Keratinocyte (primary cell): ENCODE results near the gene EYA4. TPM values are rescaled to one million over a fixed set of nuclear protein-coding genes. Genes with fewer than 3 reads are reported as not detected.

ENCODE experiments used
- DNase-seq: peaks from one replicate; pipeline ENCODE4 v3.0.0-alpha.2; 2011; ENCODE audit warnings: low read depth, missing footprints, low spot score
- FAIRE-seq: peaks from 2 replicates; lab custom pipeline; 2011; peaks lifted over from hg19 to GRCh38; lab: Jason Lieb, UNC
- H2AFZ ChIP-seq: 2 replicates; pipeline ENCODE4 v1.6.0; 2012; ENCODE audit warnings: low read length, control low read depth, inconsistent platforms; ENCODE audit not compliant: control insufficient read depth
- H3K27ac ChIP-seq: 2 replicates; pipeline ENCODE4 v1.5.1; 2011; ENCODE audit warnings: low read length; ENCODE audit not compliant: control insufficient read depth, insufficient read depth
- H3K27me3 ChIP-seq: 3 replicates; pipeline ENCODE4 v1.6.0; 2011; ENCODE audit warnings: low read length; ENCODE audit not compliant: control insufficient read depth, insufficient read depth; ENCODE audit errors: extremely low read depth
- H3K36me3 ChIP-seq, 2 experiments: 2 replicates in 1 of 2; 3 replicates in 1 of 2; pipeline ENCODE4 v1.5.1; 2011; ENCODE audit warnings: low read length in 2 of 2, mild to moderate bottlenecking in 1 of 2; ENCODE audit not compliant: control insufficient read depth in 2 of 2, insufficient read depth in 2 of 2; ENCODE audit errors: extremely low read depth in 1 of 2
- H3K4me1 ChIP-seq: 3 replicates; pipeline ENCODE4 v1.5.1; 2011; ENCODE audit warnings: low read length; ENCODE audit not compliant: control insufficient read depth, insufficient read depth; ENCODE audit errors: extremely low read depth
- H3K4me2 ChIP-seq: 3 replicates; pipeline ENCODE4 v1.6.0; 2011; ENCODE audit warnings: low read depth, low read length; ENCODE audit not compliant: control insufficient read depth, insufficient read depth; ENCODE audit errors: extremely low read depth
- H3K4me3 ChIP-seq, 3 experiments: fragments of 200-600 bp in 1 of 3; sonication (generic) in 1 of 3; 2 replicates in 2 of 3; 3 replicates in 1 of 3; pipeline ENCODE4 v1.5.1; 2011 to 2016; ENCODE audit warnings: low read length in 3 of 3, mild to moderate bottlenecking in 3 of 3, control low read depth in 2 of 3, inconsistent platforms in 1 of 3, low read depth in 1 of 3, mixed read lengths in 1 of 3, mixed run types in 1 of 3, moderate library complexity in 1 of 3; ENCODE audit not compliant: control insufficient read depth in 2 of 3, insufficient read depth in 2 of 3; ENCODE audit errors: extremely low read depth in 1 of 3
- H3K79me2 ChIP-seq: 2 replicates; pipeline ENCODE4 v1.6.0; 2012; ENCODE audit warnings: low read length; ENCODE audit not compliant: control insufficient read depth, insufficient read depth
- H3K9ac ChIP-seq: 3 replicates; pipeline ENCODE4 v1.6.0; 2011; ENCODE audit warnings: low read length; ENCODE audit not compliant: control insufficient read depth, insufficient read depth; ENCODE audit errors: extremely low read depth
- H3K9me1 ChIP-seq: 3 replicates; pipeline ENCODE4 v1.6.0; 2011; ENCODE audit warnings: low read length; ENCODE audit not compliant: control insufficient read depth, insufficient read depth; ENCODE audit errors: extremely low read depth
- H3K9me3 ChIP-seq: 2 replicates; pipeline ENCODE4 v1.5.1; 2012; ENCODE audit warnings: low read depth, low read length; ENCODE audit not compliant: control insufficient read depth
- H4K20me1 ChIP-seq: 3 replicates; pipeline ENCODE4 v1.6.0; 2011; ENCODE audit warnings: low read length; ENCODE audit not compliant: control insufficient read depth, insufficient read depth; ENCODE audit errors: extremely low read depth
- CTCF ChIP-seq, 3 experiments: IDR thresholded peaks in 1 of 3; conservative IDR thresholded peaks in 1 of 3; optimal IDR thresholded peaks in 1 of 3; 2 replicates in 2 of 3; 3 replicates in 1 of 3; pipeline versions ENCODE3 to v1.5.1; 2011; ENCODE audit warnings: low read length in 3 of 3, mild to moderate bottlenecking in 3 of 3, moderate library complexity in 2 of 3, control low read depth in 1 of 3, inconsistent platforms in 1 of 3; ENCODE audit not compliant: insufficient read depth in 2 of 3; ENCODE audit errors: extremely low read depth in 1 of 3
- EZH2 ChIP-seq: IDR thresholded peaks from one replicate; pipeline ENCODE4 v1.6.1; 2012; ENCODE audit warnings: inconsistent platforms, mild to moderate bottlenecking, low read length, moderate library complexity
- dilution Hi-C: fragments of 300-500 bp; cut with MboI; formaldehyde crosslinking; loops from one replicate; pipeline ENCODE4 v1.7.0; 2020; ENCODE audit warnings: low sequenced_read_pairs; ENCODE audit not compliant: extremely low pct_ligation_motif_present
- polyA plus RNA-seq, 5 experiments: library from polyadenylated mRNA; depleted of rRNA in 3 of 5; stranded (reverse) in 3 of 5; stranded (forward) in 1 of 5; unstranded in 1 of 5; fragments of >200 nt; gene quantifications; 1 replicate in 1 of 5; 2 replicates in 3 of 5; 3 replicates in 1 of 5; pipeline versions ENCODE4 v1.2.1 to v1.2.3, GENCODE V29; 2011 to 2012; ENCODE audit warnings: missing spikeins in 2 of 5, low read depth in 1 of 5, low replicate concordance in 1 of 5

The EYA4 gene
- polyA plus RNA-seq, 1 donor (not counting 4 experiments of a cell fraction or from before 2014, with no cell fraction given): 0.01 TPM

GRCh38 chr6:133298801-133299200 lies 57.6 kb downstream of the EYA4 start:
- Histone ChIP-seq H3K36me3 (no peaks in the 10 kb centered on the region), H3K79me2 (no peaks in the 10 kb centered on the region), H3K4me2 (no peak overlapping the region), H3K9me1 (no peaks in the 10 kb centered on the region), H4K20me1 (no peaks in the 10 kb centered on the region), H2AFZ (no peak overlapping the region), H3K4me3 (no peak overlapping the region), H3K27ac (no peak overlapping the region), H3K4me1 (no peaks in the 10 kb centered on the region), H3K27me3 (no peaks in the 10 kb centered on the region), H3K9me3 (no peaks in the 10 kb centered on the region), H3K9ac (no peak overlapping the region)
- no peak for TF ChIP-seq CTCF (optimal IDR thresholded peaks at IDR 0.05 in 1 of 3, IDR thresholded peaks at IDR 0.05 in 1 of 3, conservative IDR thresholded peaks at IDR 0.05 in 1 of 3; ENCODE audit: extremely low read depth in 1 of 3, insufficient read depth in 2 of 3, low read length in 3 of 3)
- TF ChIP-seq EZH2: no peak
- dilution Hi-C loops: no loop called here
- FAIRE-seq: no peak
- no peak for DNase-seq

GRCh38 chr6:133300896-133301295 lies 59.7 kb downstream of the EYA4 start:
- no peaks in the 10 kb centered on the region for H3K9me1 ChIP-seq
- H3K27me3 ChIP-seq: no peaks in the 10 kb centered on the region
- no peak for TF ChIP-seq CTCF (optimal IDR thresholded peaks at IDR 0.05 in 1 of 3, IDR thresholded peaks at IDR 0.05 in 1 of 3, conservative IDR thresholded peaks at IDR 0.05 in 1 of 3; ENCODE audit: extremely low read depth in 1 of 3, insufficient read depth in 2 of 3, low read length in 3 of 3)
- TF ChIP-seq EZH2: no peak
- no peak overlapping the region for H2AFZ ChIP-seq
- H3K9me3 ChIP-seq: no peaks in the 10 kb centered on the region
- no peak overlapping the region for H3K27ac ChIP-seq
- H4K20me1 ChIP-seq: no peaks in the 10 kb centered on the region
- no peak overlapping the region for H3K4me3 ChIP-seq
- H3K4me2 ChIP-seq: no peak overlapping the region
- H3K36me3 ChIP-seq: no peaks in the 10 kb centered on the region
- H3K4me1 ChIP-seq: no peaks in the 10 kb centered on the region
- no peak for FAIRE-seq
- H3K79me2 ChIP-seq: no peaks in the 10 kb centered on the region
- DNase-seq: no peak
- H3K9ac ChIP-seq: no peak overlapping the region
- dilution Hi-C loops: no loop called here
